Measurements from ENCODE around the gene MCU. TPM values are rescaled to one million over a fixed set of nuclear protein-coding genes. Genes with fewer than 3 reads are reported as not detected.

MCU gene
- total RNA-seq, 2 experiments from 2014 or later = 9.4 to 9.9 TPM

DNA sequence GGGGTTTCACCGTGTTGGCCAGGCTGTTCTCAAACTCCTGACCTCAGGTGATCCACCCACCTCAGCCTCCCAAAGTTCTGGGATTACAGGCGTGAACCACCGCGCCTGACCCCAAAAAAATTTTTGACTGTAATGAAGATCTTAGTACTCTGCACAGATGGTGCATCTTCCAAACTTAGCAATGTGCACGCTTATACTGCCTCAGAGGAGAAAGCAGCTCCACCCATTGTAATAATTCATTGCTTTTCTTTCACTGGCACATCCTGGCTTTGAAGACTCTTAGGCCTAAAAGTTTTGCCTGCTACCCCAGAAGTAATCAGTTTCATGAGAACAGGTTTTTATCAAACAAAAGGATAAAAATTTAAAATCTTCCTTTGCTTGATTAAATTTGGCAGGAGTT is 149.5 kb downstream of the MCU start:
- no peak for TF ChIP-seq EZH2phosphoT487 (IDR thresholded peaks at IDR 0.05; ENCODE audit: borderline replicate concordance, low read depth, low read length)
- TF ChIP-seq, protein P1, sequence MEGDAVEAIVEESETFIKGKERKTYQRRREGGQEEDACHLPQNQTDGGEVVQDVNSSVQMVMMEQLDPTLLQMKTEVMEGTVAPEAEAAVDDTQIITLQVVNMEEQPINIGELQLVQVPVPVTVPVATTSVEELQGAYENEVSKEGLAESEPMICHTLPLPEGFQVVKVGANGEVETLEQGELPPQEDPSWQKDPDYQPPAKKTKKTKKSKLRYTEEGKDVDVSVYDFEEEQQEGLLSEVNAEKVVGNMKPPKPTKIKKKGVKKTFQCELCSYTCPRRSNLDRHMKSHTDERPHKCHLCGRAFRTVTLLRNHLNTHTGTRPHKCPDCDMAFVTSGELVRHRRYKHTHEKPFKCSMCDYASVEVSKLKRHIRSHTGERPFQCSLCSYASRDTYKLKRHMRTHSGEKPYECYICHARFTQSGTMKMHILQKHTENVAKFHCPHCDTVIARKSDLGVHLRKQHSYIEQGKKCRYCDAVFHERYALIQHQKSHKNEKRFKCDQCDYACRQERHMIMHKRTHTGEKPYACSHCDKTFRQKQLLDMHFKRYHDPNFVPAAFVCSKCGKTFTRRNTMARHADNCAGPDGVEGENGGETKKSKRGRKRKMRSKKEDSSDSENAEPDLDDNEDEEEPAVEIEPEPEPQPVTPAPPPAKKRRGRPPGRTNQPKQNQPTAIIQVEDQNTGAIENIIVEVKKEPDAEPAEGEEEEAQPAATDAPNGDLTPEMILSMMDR (conservative IDR thresholded peaks at IDR 0.05; ENCODE audit: low read length) = no peak
- Histone ChIP-seq H3K4me1 (ENCODE audit: insufficient read depth, low read length, poor library complexity, severe bottlenecking) (no peaks in the 10 kb centered on the region), H4K20me1 (ENCODE audit: insufficient read depth, low read length) (no peaks in the 10 kb centered on the region), H3K79me2 (ENCODE audit: insufficient read depth, low read depth, low read length) (no peaks in the 10 kb centered on the region), H3K36me3 (ENCODE audit: insufficient read depth, low read length) (no peaks in the 10 kb centered on the region), H3K4me2 (ENCODE audit: low read length) (no peak overlapping the region), H3K9me3 (ENCODE audit: low read length) (no peaks in the 10 kb centered on the region), H3K4me3 (ENCODE audit: low read depth, low read length, poor library complexity, severe bottlenecking) (no peak overlapping the region), H2AFZ (ENCODE audit: low read length) (no peak overlapping the region), H3K27ac (ENCODE audit: low read depth, low read length, poor library complexity, severe bottlenecking) (no peak overlapping the region), H3K9me2 (ENCODE audit: insufficient read depth, low read length) (no peaks in the 10 kb centered on the region)
- no peak for DNase-seq (ENCODE audit: low spot score)
- no TSS peak for BruUV-seq (replicated peaks)
- CTCF ChIA-PET (ENCODE audit: unreplicated experiment) = no interaction called here
- intact Hi-C loops (cut with micrococcal nuclease; ENCODE audit: unreplicated experiment) = no loop called here
- POLR2A ChIA-PET = no interaction called here

DNA sequence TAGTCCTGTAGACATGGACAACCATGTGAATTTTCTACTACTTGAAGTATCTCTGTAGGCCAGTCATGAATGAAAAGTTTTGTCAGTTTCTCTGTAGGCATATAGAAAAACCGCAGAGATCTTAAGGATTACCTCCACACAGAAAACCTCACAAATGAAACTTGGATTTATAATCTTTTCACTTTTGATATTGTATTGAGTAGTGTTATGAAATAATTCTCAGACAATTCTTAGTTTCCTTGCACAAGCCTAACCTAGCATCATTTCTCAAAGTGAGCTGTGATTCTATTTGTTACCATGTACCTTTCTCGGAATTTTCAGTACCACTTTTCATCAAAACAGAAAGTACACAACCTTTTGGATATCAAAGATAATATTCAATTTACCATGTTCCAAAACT is 150.2 kb downstream of the MCU start:
- CTCF ChIA-PET (ENCODE audit: unreplicated experiment) = no interaction called here
- TF ChIP-seq EZH2phosphoT487 (IDR thresholded peaks at IDR 0.05; ENCODE audit: borderline replicate concordance, low read depth, low read length) = no peak
- TF ChIP-seq, protein P1 (conservative IDR thresholded peaks at IDR 0.05; ENCODE audit: low read length) = no peak
- H3K4me1 ChIP-seq (ENCODE audit: insufficient read depth, low read length, poor library complexity, severe bottlenecking) = no peaks in the 10 kb centered on the region
- no peaks in the 10 kb centered on the region for H3K9me2 ChIP-seq (ENCODE audit: insufficient read depth, low read length)
- H3K36me3 ChIP-seq (ENCODE audit: insufficient read depth, low read length) = no peaks in the 10 kb centered on the region
- H4K20me1 ChIP-seq (ENCODE audit: insufficient read depth, low read length) = no peaks in the 10 kb centered on the region
- no peak overlapping the region for H3K27ac ChIP-seq (ENCODE audit: low read depth, low read length, poor library complexity, severe bottlenecking)
- intact Hi-C loops (cut with micrococcal nuclease; ENCODE audit: unreplicated experiment) = no loop called here
- H3K4me2 ChIP-seq (ENCODE audit: low read length) = no peak overlapping the region
- POLR2A ChIA-PET = no interaction called here
- no peaks in the 10 kb centered on the region for H3K9me3 ChIP-seq (ENCODE audit: low read length)
- DNase-seq (ENCODE audit: low spot score) = no peak
- H3K79me2 ChIP-seq (ENCODE audit: insufficient read depth, low read depth, low read length) = no peaks in the 10 kb centered on the region
- no peak overlapping the region for H2AFZ ChIP-seq (ENCODE audit: low read length)
- no peak overlapping the region for H3K4me3 ChIP-seq (ENCODE audit: low read depth, low read length, poor library complexity, severe bottlenecking)
- no TSS peak for BruUV-seq (replicated peaks)

DNA sequence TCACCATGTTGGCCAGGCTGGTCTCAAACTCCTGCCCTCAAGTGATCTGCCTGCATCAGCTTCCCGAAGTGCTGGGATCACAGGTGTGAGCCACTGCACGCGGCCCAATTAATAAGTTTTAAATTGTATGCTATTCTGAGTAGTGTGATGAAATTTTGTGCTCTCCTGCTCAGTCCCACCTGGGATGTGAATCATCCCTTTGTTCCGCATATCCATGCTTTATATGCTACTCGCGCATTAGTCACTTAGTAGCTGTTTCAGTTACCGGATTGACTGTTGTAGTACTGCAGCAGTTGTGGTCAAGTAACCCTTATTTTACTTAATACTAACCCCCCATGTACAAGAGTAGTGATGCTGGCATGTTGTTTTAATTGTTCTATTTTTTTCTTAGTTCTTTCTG is 154.3 kb downstream of the MCU start:
- Histone ChIP-seq H3K36me3 (ENCODE audit: insufficient read depth, low read length) (no peaks in the 10 kb centered on the region), H3K79me2 (ENCODE audit: insufficient read depth, low read depth, low read length) (no peaks in the 10 kb centered on the region), H3K4me1 (ENCODE audit: insufficient read depth, low read length, poor library complexity, severe bottlenecking) (no peaks in the 10 kb centered on the region), H3K4me2 (ENCODE audit: low read length) (no peak overlapping the region), H3K9me3 (ENCODE audit: low read length) (peaks cover 11% of the 10 kb centered on the region; the same call in 1 of the 2 replicates), H3K4me3 (ENCODE audit: low read depth, low read length, poor library complexity, severe bottlenecking) (no peak overlapping the region), H2AFZ (ENCODE audit: low read length) (no peak overlapping the region), H4K20me1 (ENCODE audit: insufficient read depth, low read length) (no peaks in the 10 kb centered on the region), H3K27ac (ENCODE audit: low read depth, low read length, poor library complexity, severe bottlenecking) (no peak overlapping the region), H3K9me2 (ENCODE audit: insufficient read depth, low read length) (no peaks in the 10 kb centered on the region)
- BruUV-seq (replicated peaks) = no TSS peak
- DNase-seq (ENCODE audit: low spot score) = no peak
- POLR2A ChIA-PET = interaction anchor here (0.8 kb wide), 1 partner anchor 23 kb away, joined by 3 read pairs; no protein-coding TSS in a partner anchor
- TF ChIP-seq, protein P1 (conservative IDR thresholded peaks at IDR 0.05; ENCODE audit: low read length) = no peak
- no peak for TF ChIP-seq EZH2phosphoT487 (IDR thresholded peaks at IDR 0.05; ENCODE audit: borderline replicate concordance, low read depth, low read length)
- CTCF ChIA-PET (ENCODE audit: unreplicated experiment) = no interaction called here
- intact Hi-C loops (cut with micrococcal nuclease; ENCODE audit: unreplicated experiment) = no loop called here
